ENCODE measurements around the gene KLHL22.

The KLHL22 gene

GRCh38 chr22:20533095-20533878 is 37.7 kb upstream of the KLHL22 start:
- no peaks in the 10 kb centered on the region for H3K9me3 ChIP-seq (ENCODE audit: control insufficient read depth in 1 of 2, low read length in 2 of 2)
- no peak overlapping the region for H3K27ac ChIP-seq (ENCODE audit: low read depth, low read length)
- H3K4me1 ChIP-seq (ENCODE audit: control insufficient read depth in 1 of 2, insufficient read depth in 2 of 2, low read length in 2 of 2), result peaks cover 29 to 34% of the 10 kb centered on the region in 2 donors
- H3K36me3 ChIP-seq (ENCODE audit: control insufficient read depth in 1 of 2, insufficient read depth in 2 of 2, low read length in 2 of 2), result peaks cover 18 to 38% of the 10 kb centered on the region in 2 donors
- no peak overlapping the region for H3K4me3 ChIP-seq (ENCODE audit: low read depth in 1 of 2, low read length in 2 of 2)
- no peak overlapping the region for H3K9ac ChIP-seq (ENCODE audit: low read depth in 1 of 2, low read length in 2 of 2)
- no peaks in the 10 kb centered on the region for H3K27me3 ChIP-seq (ENCODE audit: control insufficient read depth in 1 of 2, insufficient read depth in 2 of 2, low read length in 2 of 2)

- Histone ChIP-seq H3K9ac (ENCODE audit: low read depth in 1 of 2, low read length in 2 of 2) (no peak overlapping the region), H3K4me1 (ENCODE audit: control insufficient read depth in 1 of 2, insufficient read depth in 2 of 2, low read length in 2 of 2) (peaks cover 29 to 34% of the 10 kb centered on the region in 2 donors), H3K36me3 (ENCODE audit: control insufficient read depth in 1 of 2, insufficient read depth in 2 of 2, low read length in 2 of 2) (peaks cover 18 to 36% of the 10 kb centered on the region in 2 donors), H3K9me3 (ENCODE audit: control insufficient read depth in 1 of 2, low read length in 2 of 2) (no peaks in the 10 kb centered on the region), H3K27me3 (ENCODE audit: control insufficient read depth in 1 of 2, insufficient read depth in 2 of 2, low read length in 2 of 2) (no peaks in the 10 kb centered on the region), H3K27ac (ENCODE audit: low read depth, low read length) (no peak overlapping the region), H3K4me3 (ENCODE audit: low read depth in 1 of 2, low read length in 2 of 2) (no peak overlapping the region)
Measured at GRCh38 chr22:20532256-20532993, 36.8 kb upstream of the KLHL22 start.

GRCh38 chr22:20531404-20532201 is 36.0 kb upstream of the KLHL22 start:
- Histone ChIP-seq H3K36me3 (ENCODE audit: control insufficient read depth in 1 of 2, insufficient read depth in 2 of 2, low read length in 2 of 2) (peaks cover 11 to 31% of the 10 kb centered on the region in 2 donors), H3K4me3 (ENCODE audit: low read depth in 1 of 2, low read length in 2 of 2) (no peak overlapping the region), H3K9me3 (ENCODE audit: control insufficient read depth in 1 of 2, low read length in 2 of 2) (no peaks in the 10 kb centered on the region), H3K27me3 (ENCODE audit: control insufficient read depth in 1 of 2, insufficient read depth in 2 of 2, low read length in 2 of 2) (no peaks in the 10 kb centered on the region), H3K9ac (ENCODE audit: low read depth in 1 of 2, low read length in 2 of 2) (peak overlapping the region; percentile 17 to 33), H3K27ac (ENCODE audit: low read depth, low read length) (peak overlapping the region; percentile 23), H3K4me1 (ENCODE audit: control insufficient read depth in 1 of 2, insufficient read depth in 2 of 2, low read length in 2 of 2) (peaks cover 29 to 34% of the 10 kb centered on the region in 2 donors)

- peak overlapping the region; percentile 23 for H3K27ac ChIP-seq (ENCODE audit: low read depth, low read length)
- H3K4me1 ChIP-seq (ENCODE audit: control insufficient read depth in 1 of 2, insufficient read depth in 2 of 2, low read length in 2 of 2), result peaks cover 29 to 30% of the 10 kb centered on the region in 2 donors
- no peak overlapping the region for H3K9ac ChIP-seq (ENCODE audit: low read depth in 1 of 2, low read length in 2 of 2)
- H3K27me3 ChIP-seq (ENCODE audit: control insufficient read depth in 1 of 2, insufficient read depth in 2 of 2, low read length in 2 of 2), result no peaks in the 10 kb centered on the region
- peaks cover 11 to 32% of the 10 kb centered on the region in 2 donors for H3K36me3 ChIP-seq (ENCODE audit: control insufficient read depth in 1 of 2, insufficient read depth in 2 of 2, low read length in 2 of 2)
- H3K9me3 ChIP-seq (ENCODE audit: control insufficient read depth in 1 of 2, low read length in 2 of 2), result no peaks in the 10 kb centered on the region
- no peak overlapping the region for H3K4me3 ChIP-seq (ENCODE audit: low read depth in 1 of 2, low read length in 2 of 2)
Measured at GRCh38 chr22:20531154-20531403, 35.5 kb upstream of the KLHL22 start.

- Histone ChIP-seq H3K27ac (ENCODE audit: low read depth, low read length) (peak overlapping the region; percentile 23), H3K9ac (ENCODE audit: low read depth in 1 of 2, low read length in 2 of 2) (peak overlapping the region; percentile 13 to 33), H3K36me3 (ENCODE audit: control insufficient read depth in 1 of 2, insufficient read depth in 2 of 2, low read length in 2 of 2) (peaks cover 11 to 32% of the 10 kb centered on the region in 2 donors), H3K9me3 (ENCODE audit: control insufficient read depth in 1 of 2, low read length in 2 of 2) (no peaks in the 10 kb centered on the region), H3K4me1 (ENCODE audit: control insufficient read depth in 1 of 2, insufficient read depth in 2 of 2, low read length in 2 of 2) (peaks cover 29 to 30% of the 10 kb centered on the region in 2 donors), H3K27me3 (ENCODE audit: control insufficient read depth in 1 of 2, insufficient read depth in 2 of 2, low read length in 2 of 2) (no peaks in the 10 kb centered on the region), H3K4me3 (ENCODE audit: low read depth in 1 of 2, low read length in 2 of 2) (no peak overlapping the region)
Measured at GRCh38 chr22:20530368-20531153, 35.0 kb upstream of the KLHL22 start.

GRCh38 chr22:20528405-20528978 is 32.9 kb upstream of the KLHL22 start:
- Histone ChIP-seq H3K27ac (ENCODE audit: low read depth, low read length) (no peak overlapping the region), H3K4me1 (ENCODE audit: control insufficient read depth in 1 of 2, insufficient read depth in 2 of 2, low read length in 2 of 2) (peaks cover 32 to 36% of the 10 kb centered on the region in 2 donors)

GRCh38 chr22:20526628-20527355 is 31.2 kb upstream of the KLHL22 start:
- Histone ChIP-seq H3K4me1 (ENCODE audit: control insufficient read depth in 1 of 2, insufficient read depth in 2 of 2, low read length in 2 of 2) (peaks cover 34 to 36% of the 10 kb centered on the region in 2 donors), H3K9me3 (ENCODE audit: control insufficient read depth in 1 of 2, low read length in 2 of 2) (no peaks in the 10 kb centered on the region), H3K9ac (ENCODE audit: low read depth in 1 of 2, low read length in 2 of 2) (no peak overlapping the region), H3K27me3 (ENCODE audit: control insufficient read depth in 1 of 2, insufficient read depth in 2 of 2, low read length in 2 of 2) (no peaks in the 10 kb centered on the region), H3K27ac (ENCODE audit: low read depth, low read length) (no peak overlapping the region), H3K4me3 (ENCODE audit: low read depth in 1 of 2, low read length in 2 of 2) (no peak overlapping the region), H3K36me3 (ENCODE audit: control insufficient read depth in 1 of 2, insufficient read depth in 2 of 2, low read length in 2 of 2) (peaks cover 11 to 31% of the 10 kb centered on the region in 2 donors)

More at GRCh38 chr22:20528405-20528978, 32.9 kb upstream of the KLHL22 start:
- no peaks in the 10 kb centered on the region for H3K27me3 ChIP-seq (ENCODE audit: control insufficient read depth in 1 of 2, insufficient read depth in 2 of 2, low read length in 2 of 2)
- H3K4me3 ChIP-seq (ENCODE audit: low read depth in 1 of 2, low read length in 2 of 2), result no peak overlapping the region
- peaks cover 11 to 24% of the 10 kb centered on the region in 2 donors for H3K36me3 ChIP-seq (ENCODE audit: control insufficient read depth in 1 of 2, insufficient read depth in 2 of 2, low read length in 2 of 2)
- H3K9ac ChIP-seq (ENCODE audit: low read depth in 1 of 2, low read length in 2 of 2), result no peak overlapping the region
- no peaks in the 10 kb centered on the region for H3K9me3 ChIP-seq (ENCODE audit: control insufficient read depth in 1 of 2, low read length in 2 of 2)

- no peak overlapping the region for H3K4me3 ChIP-seq (ENCODE audit: low read depth in 1 of 2, low read length in 2 of 2)
- no peaks in the 10 kb centered on the region for H3K27me3 ChIP-seq (ENCODE audit: control insufficient read depth in 1 of 2, insufficient read depth in 2 of 2, low read length in 2 of 2)
- H3K9me3 ChIP-seq (ENCODE audit: control insufficient read depth in 1 of 2, low read length in 2 of 2), result no peaks in the 10 kb centered on the region
- H3K4me1 ChIP-seq (ENCODE audit: control insufficient read depth in 1 of 2, insufficient read depth in 2 of 2, low read length in 2 of 2), result peaks cover 29 to 30% of the 10 kb centered on the region in 2 donors
- no peak overlapping the region for H3K9ac ChIP-seq (ENCODE audit: low read depth in 1 of 2, low read length in 2 of 2)
- peaks cover 11 to 33% of the 10 kb centered on the region in 2 donors for H3K36me3 ChIP-seq (ENCODE audit: control insufficient read depth in 1 of 2, insufficient read depth in 2 of 2, low read length in 2 of 2)
- H3K27ac ChIP-seq (ENCODE audit: low read depth, low read length), result no peak overlapping the region
Measured at GRCh38 chr22:20526305-20526627, 30.7 kb upstream of the KLHL22 start.

- Histone ChIP-seq H3K4me3 (ENCODE audit: low read depth in 1 of 2, low read length in 2 of 2) (no peak overlapping the region), H3K36me3 (ENCODE audit: control insufficient read depth in 1 of 2, insufficient read depth in 2 of 2, low read length in 2 of 2) (peaks cover 17 to 44% of the 10 kb centered on the region in 2 donors), H3K4me1 (ENCODE audit: control insufficient read depth in 1 of 2, insufficient read depth in 2 of 2, low read length in 2 of 2) (peaks cover 16 to 18% of the 10 kb centered on the region in 2 donors), H3K27ac (ENCODE audit: low read depth, low read length) (no peak overlapping the region), H3K9me3 (ENCODE audit: control insufficient read depth in 1 of 2, low read length in 2 of 2) (no peaks in the 10 kb centered on the region), H3K27me3 (ENCODE audit: control insufficient read depth in 1 of 2, insufficient read depth in 2 of 2, low read length in 2 of 2) (no peaks in the 10 kb centered on the region), H3K9ac (ENCODE audit: low read depth in 1 of 2, low read length in 2 of 2) (no peak overlapping the region)
Measured at GRCh38 chr22:20525048-20525447, 29.5 kb upstream of the KLHL22 start.
